ENCODE data around the gene AKAP17A. TPM values are rescaled to one million over a fixed set of nuclear protein-coding genes. Genes with fewer than 3 reads are reported as not detected.

The AKAP17A gene
- polyA plus RNA-seq, 1 donor (not counting 4 experiments of a cell fraction or from before 2014, with no cell fraction given), result 12.8 TPM

- no peaks in the 10 kb centered on the region for H4K20me1 ChIP-seq (ENCODE audit: control insufficient read depth, extremely low read depth, insufficient read depth, low read length)
- dilution Hi-C loops (cut with MboI; ENCODE audit: extremely low pct_ligation_motif_present, low sequenced_read_pairs), result no loop called here
- H2AFZ ChIP-seq (ENCODE audit: control insufficient read depth, low read length), result no peak overlapping the region
- no peak overlapping the region for H3K27ac ChIP-seq (ENCODE audit: control insufficient read depth, insufficient read depth, low read length)
- H3K4me3 ChIP-seq (ENCODE audit: control insufficient read depth in 2 of 3, extremely low read depth in 1 of 3, insufficient read depth in 2 of 3, low read depth in 1 of 3, low read length in 3 of 3), result no peak overlapping the region
- H3K9ac ChIP-seq (ENCODE audit: control insufficient read depth, extremely low read depth, insufficient read depth, low read length), result no peak overlapping the region
- TF ChIP-seq CTCF (optimal IDR thresholded peaks at IDR 0.05 in 1 of 3, IDR thresholded peaks at IDR 0.05 in 1 of 3, conservative IDR thresholded peaks at IDR 0.05 in 1 of 3; ENCODE audit: extremely low read depth in 1 of 3, insufficient read depth in 2 of 3, low read length in 3 of 3) (no peak), EZH2 (IDR thresholded peaks at IDR 0.05; ENCODE audit: low read length) (no peak)
- DNase-seq (ENCODE audit: low read depth, low spot score) (no peak), FAIRE-seq (no peak)
- no peaks in the 10 kb centered on the region for H3K79me2 ChIP-seq (ENCODE audit: control insufficient read depth, insufficient read depth, low read length)
- H3K4me1 ChIP-seq (ENCODE audit: control insufficient read depth, extremely low read depth, insufficient read depth, low read length), result no peaks in the 10 kb centered on the region
- no peaks in the 10 kb centered on the region for H3K9me1 ChIP-seq (ENCODE audit: control insufficient read depth, extremely low read depth, insufficient read depth, low read length)
- peaks cover 10% of the 10 kb centered on the region for H3K9me3 ChIP-seq (ENCODE audit: control insufficient read depth, low read depth, low read length)
- no peak overlapping the region for H3K4me2 ChIP-seq (ENCODE audit: control insufficient read depth, extremely low read depth, insufficient read depth, low read depth, low read length)
- H3K27me3 ChIP-seq (ENCODE audit: control insufficient read depth, extremely low read depth, insufficient read depth, low read length), result no peaks in the 10 kb centered on the region
- H3K36me3 ChIP-seq (ENCODE audit: control insufficient read depth in 2 of 2, extremely low read depth in 1 of 2, insufficient read depth in 2 of 2, low read length in 2 of 2), result no peaks in the 10 kb centered on the region
These were observed 45.5 kb upstream of the AKAP17A start for GRCh38 chrX:1545776-1546408.

GRCh38 chrX:1546691-1547251 lies 44.6 kb upstream of the AKAP17A start:
- DNase-seq (ENCODE audit: low read depth, low spot score), result no peak
- Histone ChIP-seq H2AFZ (ENCODE audit: control insufficient read depth, low read length) (no peak overlapping the region), H3K9me1 (ENCODE audit: control insufficient read depth, extremely low read depth, insufficient read depth, low read length) (no peaks in the 10 kb centered on the region), H3K9me3 (ENCODE audit: control insufficient read depth, low read depth, low read length) (peaks cover 10% of the 10 kb centered on the region), H3K4me3 (ENCODE audit: control insufficient read depth in 2 of 3, extremely low read depth in 1 of 3, insufficient read depth in 2 of 3, low read depth in 1 of 3, low read length in 3 of 3) (no peak overlapping the region), H3K4me2 (ENCODE audit: control insufficient read depth, extremely low read depth, insufficient read depth, low read depth, low read length) (no peak overlapping the region), H3K36me3 (ENCODE audit: control insufficient read depth in 2 of 2, extremely low read depth in 1 of 2, insufficient read depth in 2 of 2, low read length in 2 of 2) (no peaks in the 10 kb centered on the region), H3K27me3 (ENCODE audit: control insufficient read depth, extremely low read depth, insufficient read depth, low read length) (no peaks in the 10 kb centered on the region), H3K79me2 (ENCODE audit: control insufficient read depth, insufficient read depth, low read length) (no peaks in the 10 kb centered on the region), H3K4me1 (ENCODE audit: control insufficient read depth, extremely low read depth, insufficient read depth, low read length) (no peaks in the 10 kb centered on the region), H3K27ac (ENCODE audit: control insufficient read depth, insufficient read depth, low read length) (no peak overlapping the region), H4K20me1 (ENCODE audit: control insufficient read depth, extremely low read depth, insufficient read depth, low read length) (no peaks in the 10 kb centered on the region), H3K9ac (ENCODE audit: control insufficient read depth, extremely low read depth, insufficient read depth, low read length) (no peak overlapping the region)
- dilution Hi-C loops (cut with MboI; ENCODE audit: extremely low pct_ligation_motif_present, low sequenced_read_pairs), result no loop called here
- no peak for TF ChIP-seq EZH2 (IDR thresholded peaks at IDR 0.05; ENCODE audit: low read length)
- no peak for FAIRE-seq
